HG03378 (cell line): Measurements from ENCODE around the gene ESRRA.

ENCODE experiments used
- ATAC-seq: cut with Tn5 transposase; IDR thresholded peaks from one replicate; pipeline ENCODE4 v1.9.1; 2021; ENCODE audit warnings: mild to moderate bottlenecking, moderate library complexity; ENCODE audit not compliant: unreplicated experiment

The ESRRA gene

GRCh38 chr11:64269540-64270220, 35.6 kb upstream of the ESRRA start:
- peak; percentile 76 for ATAC-seq

GRCh38 chr11:64275031-64275800, 30.1 kb upstream of the ESRRA start:
- ATAC-seq, result no peak

GRCh38 chr11:64275841-64276240, 29.5 kb upstream of the ESRRA start:
- ATAC-seq, result no peak

GRCh38 chr11:64276653-64277431, 28.5 kb upstream of the ESRRA start:
- no peak for ATAC-seq

- ATAC-seq, result no peak
These were observed 26.6 kb upstream of the ESRRA start for GRCh38 chr11:64278576-64279190.

- no peak for ATAC-seq
These were observed 23.2 kb upstream of the ESRRA start for GRCh38 chr11:64281957-64282770.

- ATAC-seq, result no peak
These were observed 22.2 kb upstream of the ESRRA start for GRCh38 chr11:64283092-64283491.

GRCh38 chr11:64284048-64284961, 21.0 kb upstream of the ESRRA start, which contains the start of gene BAD:
TSS of gene BAD (minus strand) at chr11:64284665. CDS start at chr11:64284368, 297 bp downstream.
- peak; percentile 53 for ATAC-seq

GRCh38 chr11:64284962-64285884, 20.1 kb upstream of the ESRRA start, which contains the start of gene GPR137:
TSS of gene GPR137 (plus strand) at chr11:64285848. CDS start at chr11:64286525, 677 bp downstream.
- ATAC-seq, result peak; percentile 48

- ATAC-seq, result no peak
These were observed 19.2 kb upstream of the ESRRA start for GRCh38 chr11:64285885-64286800.

GRCh38 chr11:64286801-64287159, 18.5 kb upstream of the ESRRA start:
- no peak for ATAC-seq

- ATAC-seq, result no peak
These were observed 17.5 kb upstream of the ESRRA start for GRCh38 chr11:64287676-64288352.

- ATAC-seq, result no peak
These were observed 17.0 kb upstream of the ESRRA start for GRCh38 chr11:64288353-64288750.

- no peak for ATAC-seq
These were observed 16.2 kb upstream of the ESRRA start for GRCh38 chr11:64289002-64289564.

GRCh38 chr11:64290352-64291261, 14.7 kb upstream of the ESRRA start:
- ATAC-seq, result no peak
